Measurements from ENCODE around the gene ZBTB14.
A peak's percentile ranks its signal among the peaks of the same experiment; 100 is the strongest.

ZBTB14 gene, protein sequence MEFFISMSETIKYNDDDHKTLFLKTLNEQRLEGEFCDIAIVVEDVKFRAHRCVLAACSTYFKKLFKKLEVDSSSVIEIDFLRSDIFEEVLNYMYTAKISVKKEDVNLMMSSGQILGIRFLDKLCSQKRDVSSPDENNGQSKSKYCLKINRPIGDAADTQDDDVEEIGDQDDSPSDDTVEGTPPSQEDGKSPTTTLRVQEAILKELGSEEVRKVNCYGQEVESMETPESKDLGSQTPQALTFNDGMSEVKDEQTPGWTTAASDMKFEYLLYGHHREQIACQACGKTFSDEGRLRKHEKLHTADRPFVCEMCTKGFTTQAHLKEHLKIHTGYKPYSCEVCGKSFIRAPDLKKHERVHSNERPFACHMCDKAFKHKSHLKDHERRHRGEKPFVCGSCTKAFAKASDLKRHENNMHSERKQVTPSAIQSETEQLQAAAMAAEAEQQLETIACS

GRCh38 chr18:5295231-5295920 lies at the start of gene ZBTB14:
ZBTB14 (minus strand) TSS chr18:5295726; CDS start chr18:5293246, 2,480 bp downstream.
- DNase-seq, result peak; percentile 75

DNA sequence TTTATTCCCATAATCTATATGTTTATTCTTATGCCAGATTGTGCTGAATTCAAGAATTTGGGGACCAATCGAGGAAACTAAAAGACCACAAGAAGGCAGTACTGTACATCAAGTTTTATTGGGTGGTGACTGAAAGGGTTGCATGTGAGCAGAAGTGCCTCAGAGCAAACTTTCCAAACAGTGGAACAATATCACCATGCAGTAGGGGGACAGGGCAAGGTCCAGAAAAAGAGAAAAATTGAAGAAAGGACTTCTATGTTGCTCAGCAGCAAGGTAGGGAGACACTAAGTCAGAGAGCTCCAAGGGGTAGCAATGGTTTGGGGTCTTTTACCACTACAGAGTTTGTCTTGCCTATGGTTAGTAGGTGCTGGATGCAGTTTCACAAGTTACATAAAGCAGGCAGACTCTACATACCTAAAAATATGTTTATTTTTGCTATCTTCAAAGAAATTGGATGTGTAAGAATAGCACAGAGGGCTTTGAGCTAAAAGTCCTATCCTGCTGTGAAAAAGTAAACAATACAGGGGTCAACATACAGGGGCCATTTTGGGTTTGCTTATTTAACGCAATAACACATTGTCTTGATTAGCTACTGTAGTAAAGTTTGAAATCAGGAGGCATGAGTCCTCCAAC lies 43.8 kb upstream of the ZBTB14 start:
- DNase-seq, result no peak

- no peak for DNase-seq
These were observed 39.0 kb upstream of the ZBTB14 start for GRCh38 chr18:5334456-5335075.

DNA sequence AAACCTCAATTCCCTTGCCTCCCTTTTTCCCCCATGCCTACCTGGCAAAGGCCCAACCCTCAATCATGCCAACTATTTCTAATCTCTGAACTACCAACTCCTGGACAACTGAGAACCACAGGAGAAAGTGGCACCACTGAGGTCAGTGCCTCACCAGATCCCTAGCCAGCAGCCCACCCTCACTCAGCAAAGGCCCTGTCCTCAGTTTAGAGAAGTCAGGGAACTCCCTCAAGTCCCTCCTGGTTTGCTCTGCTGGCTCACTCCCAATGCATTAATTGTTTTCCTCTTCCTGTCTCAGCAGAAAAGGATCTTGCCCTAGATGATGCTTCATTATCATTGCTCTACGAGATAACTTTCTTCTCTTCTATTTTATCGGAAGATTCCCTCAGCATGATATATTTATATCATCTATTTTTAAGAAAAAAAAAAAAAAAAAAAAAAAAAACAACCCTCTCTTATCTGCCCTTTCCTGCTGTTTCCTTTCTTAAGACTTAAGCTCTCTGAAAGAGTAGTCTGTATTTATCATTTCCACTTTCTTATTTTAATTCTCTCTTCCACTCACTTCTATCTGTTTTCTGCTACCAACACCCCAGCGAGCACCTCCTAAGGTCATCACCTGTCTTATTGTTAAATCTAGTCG lies 22.7 kb upstream of the ZBTB14 start:
- DNase-seq, result no peak

GRCh38 chr18:5317186-5317585 lies 21.7 kb upstream of the ZBTB14 start:
- DNase-seq, result no peak

- DNase-seq, result no peak
These were observed 20.3 kb upstream of the ZBTB14 start for GRCh38 chr18:5315838-5316237.

- DNase-seq, result no peak
These were observed 15.9 kb upstream of the ZBTB14 start for GRCh38 chr18:5311301-5311989.

DNA sequence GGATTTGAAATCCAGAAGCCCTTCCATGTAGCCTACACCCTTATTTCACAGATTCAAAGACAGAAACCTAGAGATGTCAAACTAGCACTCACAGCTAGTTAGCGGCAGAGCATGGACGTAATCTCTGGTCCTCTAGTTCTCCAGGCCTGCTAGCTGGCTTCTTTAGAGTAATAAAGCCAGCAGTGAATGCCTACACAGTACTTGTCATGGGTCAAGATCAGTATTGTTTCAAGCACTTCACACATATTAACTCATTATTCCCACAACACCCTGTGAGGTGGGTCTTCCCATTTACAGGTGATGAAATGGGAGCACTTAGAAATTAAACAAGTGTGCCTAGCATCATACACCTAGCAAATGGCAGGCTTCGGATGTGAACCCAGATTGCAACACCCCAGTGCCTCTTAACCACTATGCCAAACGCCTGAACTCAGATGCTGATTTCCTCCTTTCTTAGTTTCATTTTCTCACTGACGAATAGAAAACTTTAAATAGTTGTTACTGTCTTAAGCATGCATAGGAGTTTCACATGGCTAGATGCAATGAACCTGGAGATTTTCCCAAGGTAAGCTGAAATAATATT lies 14.5 kb upstream of the ZBTB14 start:
- no peak for DNase-seq

DNA sequence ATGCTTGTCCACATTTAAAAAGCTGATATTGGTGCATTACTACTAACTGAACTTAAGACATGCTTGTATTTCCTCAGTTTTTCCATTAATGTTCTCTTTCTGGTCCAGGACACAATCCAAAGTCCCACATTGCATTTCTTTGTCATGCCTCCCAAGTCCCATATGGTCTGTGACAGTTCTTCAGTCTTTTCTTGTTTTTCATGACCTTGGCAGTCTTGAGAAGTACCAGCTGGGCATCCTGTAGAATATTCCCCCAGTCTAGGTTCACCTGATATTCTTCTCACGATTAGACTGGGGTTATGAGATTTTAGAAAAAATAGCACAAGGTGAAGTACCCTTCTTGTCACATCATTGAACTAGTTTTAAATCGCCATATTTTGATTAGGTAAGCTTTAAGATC lies 10.3 kb upstream of the ZBTB14 start:
- DNase-seq, result no peak

DNA sequence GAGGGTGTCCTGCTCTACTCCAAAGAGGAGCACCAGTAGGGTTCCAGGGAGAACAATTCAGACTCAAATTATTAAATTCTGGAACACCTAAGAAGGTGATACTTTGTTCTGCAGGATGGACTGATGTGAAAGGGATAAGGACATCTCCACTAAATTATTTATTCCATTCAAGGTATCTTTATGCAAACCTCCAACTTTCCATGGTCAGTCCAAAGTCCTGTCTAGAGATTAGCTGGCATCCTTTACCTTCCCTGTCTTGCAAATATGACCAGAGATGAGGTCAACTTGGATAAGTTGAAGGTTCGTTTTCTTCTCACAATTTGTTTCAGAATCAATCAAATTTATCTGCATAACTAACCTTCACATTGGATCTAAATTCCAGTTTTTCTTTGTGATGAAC lies 8.7 kb upstream of the ZBTB14 start:
- no peak for DNase-seq

DNA sequence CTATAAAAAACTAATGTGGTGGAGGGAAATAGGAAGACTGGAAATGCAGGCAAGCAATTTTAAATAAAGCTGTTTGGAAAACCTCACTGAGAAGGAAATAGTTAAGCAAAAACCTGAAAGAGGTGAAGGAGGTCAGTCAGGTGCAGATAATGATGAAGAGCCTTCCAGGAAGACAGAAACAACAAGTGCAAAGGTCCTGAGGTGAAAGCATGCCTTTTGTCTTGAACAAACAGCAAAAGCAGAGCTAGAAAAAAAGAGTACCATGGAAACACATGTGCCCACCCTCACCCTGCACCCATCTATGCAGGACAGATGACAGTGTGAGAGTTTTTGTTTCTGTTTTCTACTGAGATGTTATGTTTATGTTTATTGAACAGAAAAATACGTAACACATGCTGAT lies 8.1 kb upstream of the ZBTB14 start:
- DNase-seq, result no peak

DNA sequence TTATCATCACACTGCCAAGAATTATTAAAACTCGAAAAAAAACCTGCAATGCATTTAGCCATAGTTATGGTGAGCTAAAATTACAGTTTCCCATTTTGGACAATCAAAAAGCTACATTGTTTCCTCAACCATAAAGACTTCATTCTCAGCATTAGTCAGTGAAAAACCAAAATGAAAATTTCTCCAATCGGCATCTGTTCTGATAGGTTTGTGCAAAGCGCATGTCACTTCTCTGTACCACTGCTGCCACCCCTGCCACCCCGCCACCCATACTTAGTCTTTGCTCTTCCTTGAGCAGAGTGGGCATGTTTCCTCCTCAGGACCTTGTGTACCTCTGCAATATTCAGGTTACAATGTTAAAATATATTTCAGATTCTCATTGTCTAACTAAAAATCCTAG lies 7.1 kb upstream of the ZBTB14 start:
- no peak for DNase-seq

DNA sequence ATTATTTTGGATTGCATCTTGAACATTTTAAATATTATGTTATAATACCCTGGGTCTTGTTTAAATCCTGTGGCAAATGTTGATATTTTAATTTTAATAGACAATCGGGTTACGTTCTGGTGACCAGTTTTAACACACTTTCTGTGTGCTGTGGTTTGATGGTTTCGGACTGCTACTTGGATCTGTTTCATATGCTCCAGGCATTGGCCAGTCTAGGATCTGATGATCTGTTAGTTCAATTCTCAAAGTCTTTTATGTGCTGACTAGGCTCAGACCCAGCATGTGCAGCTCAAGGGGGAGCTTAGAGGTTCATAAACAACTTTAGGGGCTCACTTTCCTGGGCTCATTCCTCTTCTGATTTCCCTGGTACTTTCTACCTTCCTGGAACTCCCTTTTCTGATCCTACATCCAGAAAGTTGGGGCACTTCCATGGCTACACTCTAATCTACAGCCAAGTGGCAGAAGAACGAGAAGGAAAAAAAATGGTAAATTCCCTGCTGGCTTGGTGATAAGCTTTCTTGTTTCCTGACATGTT lies 5.0 kb upstream of the ZBTB14 start:
- DNase-seq, result no peak

- DNase-seq, result no peak
These were observed 2.8 kb upstream of the ZBTB14 start for GRCh38 chr18:5298156-5298852.

GRCh38 chr18:5297597-5297996 lies 2.1 kb upstream of the ZBTB14 start:
- no peak for DNase-seq

- peak; percentile 88 for DNase-seq
These were observed 1.3 kb upstream of the ZBTB14 start for GRCh38 chr18:5296706-5297320.

DNA sequence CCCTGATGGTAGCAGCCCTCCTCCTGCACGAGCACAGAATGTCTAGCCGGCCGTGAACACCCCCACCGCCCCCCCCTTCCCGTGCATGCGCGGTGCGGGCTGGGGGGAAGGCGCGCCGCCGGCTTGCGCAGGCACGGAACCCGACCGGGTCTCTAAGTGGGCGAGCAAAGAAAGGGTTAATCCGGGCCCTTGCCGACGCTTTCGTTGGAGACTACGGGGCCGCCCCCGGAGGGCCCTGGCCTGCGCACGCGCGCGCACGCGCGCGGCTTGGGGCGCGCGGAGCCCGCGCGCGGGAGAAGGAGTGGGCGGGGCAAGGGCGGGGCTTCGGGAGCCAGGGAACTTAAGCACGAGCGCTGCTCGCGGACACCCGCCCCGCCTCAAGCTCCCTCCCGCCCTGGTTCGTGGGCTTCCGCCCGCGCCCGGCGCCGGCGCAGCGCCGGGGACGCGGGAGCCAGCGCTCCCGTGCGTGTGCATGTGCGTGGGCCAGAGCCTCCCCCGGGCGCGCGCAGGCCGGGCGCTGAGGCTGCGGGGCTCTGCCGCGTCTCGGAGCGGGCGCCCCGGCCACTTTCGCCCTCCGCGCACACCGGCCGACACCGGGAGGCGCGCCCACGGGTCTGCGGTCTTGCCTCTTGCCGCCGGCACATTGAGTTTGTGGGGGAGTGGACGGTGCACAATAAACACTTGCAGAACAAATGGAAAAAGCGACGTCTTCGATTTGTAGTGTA lies 617 bp upstream of the ZBTB14 start:
- peak; percentile 99 for DNase-seq

- peak; percentile 68 for DNase-seq
These were observed 882 bp downstream of the ZBTB14 start for GRCh38 chr18:5294457-5295230.

DNA sequence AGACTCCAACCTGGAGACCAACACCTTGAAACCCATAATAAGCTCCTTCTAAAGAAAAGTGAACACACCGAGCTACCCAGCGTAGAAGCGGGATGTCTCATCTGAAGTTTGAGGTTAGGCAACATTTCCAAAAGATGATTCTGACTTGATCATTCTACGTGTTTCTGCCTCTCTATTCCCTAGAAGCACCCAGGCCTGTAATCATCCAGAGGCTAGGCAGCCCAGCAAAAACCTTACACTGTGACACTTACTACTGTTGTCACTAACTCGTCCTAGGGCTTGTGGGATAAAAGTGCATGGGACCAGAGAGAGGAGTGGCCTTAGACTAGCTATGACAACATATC lies 1.4 kb downstream of the ZBTB14 start:
- no peak for DNase-seq
